SK-N-SH (cell line): Measurements from ENCODE around the gene APLN.

Experiments used
- CTCF ChIP-seq: fragments of 200-600 bp; sonication (generic); IDR thresholded peaks from 2 replicates; pipeline ENCODE4 v1.6.1; 2017; ENCODE audit warnings: antibody characterized with exemption, mild to moderate bottlenecking, moderate library complexity
- EP300 ChIP-seq, 2 experiments: IDR thresholded peaks; 2 replicates each; pipeline versions ENCODE4 v1.4.0 to v1.6.1; 2012; ENCODE audit warnings: borderline replicate concordance in 1 of 2, low read depth in 1 of 2, low read length in 1 of 2
- MAX ChIP-seq: IDR thresholded peaks from 2 replicates; pipeline ENCODE4 v1.4.0; 2012; ENCODE audit warnings: low read depth
- POLR2AphosphoS5 ChIP-seq: IDR thresholded peaks from 2 replicates; pipeline ENCODE4 v1.6.1; 2012; ENCODE audit warnings: low read depth, low read length
- RCOR1 ChIP-seq: fragments of 150-350 bp; IDR thresholded peaks from 2 replicates; pipeline ENCODE4 v1.6.1; 2017; ENCODE audit warnings: antibody characterized with exemption, low read length
- REST ChIP-seq: IDR thresholded peaks from 2 replicates; pipeline ENCODE4 v1.6.1; 2012; ENCODE audit warnings: mild to moderate bottlenecking, low read depth, low read length, moderate library complexity
- ZBTB33 ChIP-seq: IDR thresholded peaks from 2 replicates; pipeline ENCODE4 v1.4.0; 2012; ENCODE audit warnings: low read depth, borderline replicate concordance

GRCh38 chrX:129617420-129617819 lies 37.3 kb downstream of the APLN start:
- no peak for TF ChIP-seq CTCF
- no peak for TF ChIP-seq POLR2AphosphoS5
- TF ChIP-seq EP300 (IDR thresholded peaks at IDR 0.05; ENCODE audit: borderline replicate concordance in 1 of 2, low read depth in 1 of 2, low read length in 1 of 2) = no peak
- no peak for TF ChIP-seq RCOR1
- no peak for TF ChIP-seq MAX
- no peak for TF ChIP-seq REST
- TF ChIP-seq ZBTB33 = no peak
